Breast epithelium (tissue), 4 donors: ENCODE results near the gene ZNF225. TPM values are rescaled to one million over a fixed set of nuclear protein-coding genes. Genes with fewer than 3 reads are reported as not detected.
"Not testable (repeated sequence)": the region's sequence is repeated elsewhere in the genome, so short reads cannot be mapped to it uniquely, and the experiment has no call there.

Source experiments
- DNase-seq, 2 donors: peaks; one replicate each; pipeline ENCODE4 v3.0.0-alpha.2; 2019; ENCODE audit warnings: low spot score in 2 of 2
- H3K27ac ChIP-seq, 2 donors: fragments of 200-600 bp; sonication (generic) in 1 of 2; one replicate each; pipeline ENCODE4 v1.5.1; 2016 to 2019; ENCODE audit warnings: mild to moderate bottlenecking in 1 of 2
- H3K27me3 ChIP-seq, 2 donors: fragments of 200-600 bp; sonication (generic) in 1 of 2; one replicate each; pipeline versions ENCODE4 v1.5.1 to v1.6.0; 2017 to 2019; ENCODE audit warnings: control low read depth in 1 of 2, mild to moderate bottlenecking in 1 of 2
- H3K36me3 ChIP-seq: fragments of 200-600 bp; one replicate; pipeline ENCODE4 v1.5.1; 2019
- H3K4me1 ChIP-seq, 2 donors: fragments of 200-600 bp; sonication (generic); one replicate each; pipeline ENCODE4 v1.5.1; 2016 to 2019; ENCODE audit warnings: control low read depth in 1 of 2
- H3K4me3 ChIP-seq, 3 donors: fragments of 200-600 bp; sonication (generic); 1 replicate in 2 of 3; 2 replicates in 1 of 3; pipeline ENCODE4 v1.5.1; 2016 to 2019; ENCODE audit warnings: mild to moderate bottlenecking in 3 of 3, moderate library complexity in 2 of 3
- H3K9me3 ChIP-seq, 2 donors: fragments of 200-600 bp; sonication (generic) in 1 of 2; one replicate each; pipeline ENCODE4 v1.5.1; 2016 to 2019; ENCODE audit warnings: control low read depth in 1 of 2
- POLR2A ChIP-seq: fragments of 450-650 bp; IDR thresholded peaks from one replicate; pipeline ENCODE4 v1.6.1; 2016; ENCODE audit warnings: antibody characterized with exemption, mild to moderate bottlenecking, moderate library complexity
- POLR2AphosphoS5 ChIP-seq, 3 donors: sonication (generic); formaldehyde crosslinking; IDR thresholded peaks; one replicate each; pipeline ENCODE4 v1.6.1; 2017; ENCODE audit warnings: antibody characterized with exemption in 3 of 3
- intact Hi-C: fragments of 100-400 bp; cut with DNase I; formaldehyde crosslinking; loops from one replicate; pipeline ENCODE4 v1.15.1; 2023; ENCODE audit warnings: low total_unique reads
- total RNA-seq, 3 donors: library from RNA; depleted of rRNA; stranded (reverse); fragments of >200 nt; gene quantifications; one replicate each; pipeline ENCODE4 v1.1.0, GENCODE V29; 2016
- TF ChIP-seq, protein P1 (sequence below), 3 donors: fragments of 450-650 bp; IDR thresholded peaks; one replicate each; pipeline ENCODE4 v1.5.1; 2016 to 2017; ENCODE audit warnings: antibody characterized with exemption in 3 of 3, mild to moderate bottlenecking in 3 of 3, moderate library complexity in 3 of 3

Gene ZNF225
- total RNA-seq, 3 donors from 2014 or later: 3.4 to 6.6 (median 4.6) TPM

DNA sequence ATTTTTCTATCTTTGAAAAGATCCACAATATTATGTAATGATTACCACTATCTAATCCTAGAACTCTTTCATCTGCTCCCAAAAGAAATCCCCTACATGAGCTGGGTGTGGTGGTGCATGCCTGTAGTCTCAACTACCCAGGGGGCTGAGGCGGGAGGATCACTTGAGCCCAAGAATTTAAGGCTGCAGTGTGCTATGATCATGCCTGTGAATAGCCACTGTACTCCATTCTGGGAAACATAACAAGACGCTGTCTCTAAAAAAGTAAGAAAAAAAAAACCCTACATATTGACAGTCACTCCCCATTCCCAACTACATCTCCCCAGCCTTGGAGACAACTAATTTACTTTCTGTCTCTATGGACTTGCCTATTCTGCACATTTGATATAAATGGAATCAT, 50.6 kb downstream of the ZNF225 start:
- intact Hi-C loops: no loop called here
- Histone ChIP-seq H3K27ac (no peak overlapping the region), H3K27me3 (no peaks in the 10 kb centered on the region), H3K9me3 (peaks cover 51 to 82% of the 10 kb centered on the region in 2 donors), H3K4me1 (no peaks in the 10 kb centered on the region), H3K36me3 (peaks cover 13% of the 10 kb centered on the region), H3K4me3 (no peak overlapping the region)
- TF ChIP-seq POLR2A: no peak
- TF ChIP-seq, protein P1, sequence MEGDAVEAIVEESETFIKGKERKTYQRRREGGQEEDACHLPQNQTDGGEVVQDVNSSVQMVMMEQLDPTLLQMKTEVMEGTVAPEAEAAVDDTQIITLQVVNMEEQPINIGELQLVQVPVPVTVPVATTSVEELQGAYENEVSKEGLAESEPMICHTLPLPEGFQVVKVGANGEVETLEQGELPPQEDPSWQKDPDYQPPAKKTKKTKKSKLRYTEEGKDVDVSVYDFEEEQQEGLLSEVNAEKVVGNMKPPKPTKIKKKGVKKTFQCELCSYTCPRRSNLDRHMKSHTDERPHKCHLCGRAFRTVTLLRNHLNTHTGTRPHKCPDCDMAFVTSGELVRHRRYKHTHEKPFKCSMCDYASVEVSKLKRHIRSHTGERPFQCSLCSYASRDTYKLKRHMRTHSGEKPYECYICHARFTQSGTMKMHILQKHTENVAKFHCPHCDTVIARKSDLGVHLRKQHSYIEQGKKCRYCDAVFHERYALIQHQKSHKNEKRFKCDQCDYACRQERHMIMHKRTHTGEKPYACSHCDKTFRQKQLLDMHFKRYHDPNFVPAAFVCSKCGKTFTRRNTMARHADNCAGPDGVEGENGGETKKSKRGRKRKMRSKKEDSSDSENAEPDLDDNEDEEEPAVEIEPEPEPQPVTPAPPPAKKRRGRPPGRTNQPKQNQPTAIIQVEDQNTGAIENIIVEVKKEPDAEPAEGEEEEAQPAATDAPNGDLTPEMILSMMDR (IDR thresholded peaks at IDR 0.05): no peak
- no peak for TF ChIP-seq POLR2AphosphoS5 (IDR thresholded peaks at IDR 0.05)
- DNase-seq: no peak

DNA sequence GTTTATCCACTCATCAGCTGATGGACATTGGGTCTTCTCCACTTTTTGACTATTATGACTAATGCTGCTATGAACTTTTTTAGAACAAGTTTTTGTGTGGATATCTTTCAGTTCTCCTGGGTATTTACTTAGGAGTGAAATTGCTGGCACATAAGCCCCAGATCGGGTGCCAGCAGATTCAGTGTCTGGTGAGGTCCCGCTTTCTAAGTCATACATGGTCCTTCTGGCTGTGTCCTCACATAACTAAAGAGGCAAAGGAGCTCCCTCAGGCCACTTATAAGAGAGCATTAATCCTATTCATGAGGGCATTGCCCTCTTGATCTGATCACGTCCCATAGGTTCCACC, 51.1 kb downstream of the ZNF225 start:
- Histone ChIP-seq H3K4me3 (peak overlapping the region; percentile 60 to 82 (median 65)), H3K27ac (peak overlapping the region; percentile 91 to 92), H3K27me3 (no peaks in the 10 kb centered on the region), H3K36me3 (peaks cover 13% of the 10 kb centered on the region), H3K4me1 (no peaks in the 10 kb centered on the region), H3K9me3 (peaks cover 46 to 77% of the 10 kb centered on the region in 2 donors)
- intact Hi-C loops: no loop called here
- TF ChIP-seq, protein P1 (IDR thresholded peaks at IDR 0.05): no peak
- TF ChIP-seq POLR2AphosphoS5 (IDR thresholded peaks at IDR 0.05) (no peak), POLR2A (no peak)
- no peak for DNase-seq

DNA sequence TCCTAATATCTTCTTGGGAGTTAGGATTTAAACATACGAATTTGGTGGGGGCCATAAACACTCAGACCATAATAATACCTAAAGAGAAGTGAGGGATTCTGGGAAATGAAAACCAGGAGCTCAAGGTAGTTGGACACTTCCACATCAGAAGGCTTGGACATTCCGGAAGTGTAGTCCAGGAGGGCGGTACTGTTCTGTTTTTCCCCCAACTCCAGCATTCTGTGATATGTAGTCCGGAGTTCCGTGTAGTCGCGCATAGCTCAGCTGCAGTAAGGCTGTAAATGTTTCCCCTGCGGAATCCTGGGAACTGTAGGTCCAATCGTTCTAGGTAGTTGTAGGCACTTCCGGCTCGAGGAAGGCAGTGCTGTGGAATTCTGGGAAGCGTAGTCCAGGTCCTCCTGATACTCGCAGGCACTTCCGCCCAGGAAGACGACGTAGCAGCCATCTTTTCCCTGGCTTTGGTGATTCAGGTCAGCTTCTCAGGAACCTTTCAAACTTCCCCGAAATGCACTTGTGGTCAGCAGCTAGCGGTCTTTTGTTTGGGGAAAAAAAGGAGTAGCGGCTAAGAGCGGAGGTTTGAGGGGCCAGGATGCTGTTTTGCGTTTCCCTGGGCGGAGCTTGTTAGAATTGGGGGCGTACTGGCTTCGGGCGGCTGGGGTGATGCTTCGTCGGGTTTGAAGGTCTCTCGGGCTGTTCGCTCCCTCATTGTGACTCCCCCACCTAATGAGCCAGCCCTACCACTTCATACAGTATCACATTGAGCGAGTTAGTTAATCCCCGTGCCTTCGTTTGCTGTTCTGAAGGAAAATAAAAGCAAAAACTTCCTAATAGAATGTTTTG, 51.7 kb downstream of the ZNF225 start, which contains the start of gene ZNF226:
Gene ZNF226 (plus strand): TSS at position 428 of the 840 bp plus-strand sequence. CDS start 4,981 bp downstream, outside the sequence.
- peaks cover 43 to 77% of the 10 kb centered on the region in 2 donors for H3K9me3 ChIP-seq

DNA sequence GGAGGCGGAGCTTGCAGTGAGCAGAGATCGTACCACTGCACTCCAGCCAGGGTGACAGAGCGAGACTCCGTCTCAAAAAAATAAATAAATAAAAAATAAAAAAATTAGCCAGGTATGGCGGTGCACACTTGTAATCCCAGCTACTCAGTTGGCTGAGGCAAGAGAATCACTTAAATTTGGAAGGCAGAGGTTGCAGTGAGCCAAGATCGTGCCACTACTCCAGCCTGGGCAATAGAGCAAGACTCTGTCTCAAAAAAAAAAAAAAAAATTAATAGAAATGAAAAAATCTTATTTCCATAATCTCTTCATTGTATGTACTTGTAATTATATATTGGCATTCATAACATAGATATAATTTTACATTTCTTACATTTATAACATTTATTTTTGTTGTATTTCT, 57.5 kb downstream of the ZNF225 start:
- H3K4me3 ChIP-seq, H3K27me3 ChIP-seq, H3K27ac ChIP-seq, intact Hi-C loops, H3K4me1 ChIP-seq, DNase-seq: not testable (repeated sequence)
- H3K9me3 ChIP-seq: peaks cover 64 to 90% of the 10 kb centered on the region in 2 donors
- peaks cover 73% of the 10 kb centered on the region for H3K36me3 ChIP-seq

More for the DNA sequence above, 51.7 kb downstream of the ZNF225 start, which contains the start of gene ZNF226:
- Histone ChIP-seq H3K27ac (peak within 1 kb of the TSS; percentile 91 to 92), H3K27me3 (no peaks in the 10 kb centered on the region), H3K4me1 (no peaks in the 10 kb centered on the region), H3K4me3 (peak within 1 kb of the TSS; percentile 60 to 82 (median 65)), H3K36me3 (peaks cover 18% of the 10 kb centered on the region)
- peak; percentile 81 to 94 for DNase-seq
- TF ChIP-seq, protein P1 (IDR thresholded peaks at IDR 0.05): no peak
- TF ChIP-seq POLR2AphosphoS5 (IDR thresholded peaks at IDR 0.05): peak; percentile 74 to 87 (median 85)
- intact Hi-C loops: no loop called here

DNA sequence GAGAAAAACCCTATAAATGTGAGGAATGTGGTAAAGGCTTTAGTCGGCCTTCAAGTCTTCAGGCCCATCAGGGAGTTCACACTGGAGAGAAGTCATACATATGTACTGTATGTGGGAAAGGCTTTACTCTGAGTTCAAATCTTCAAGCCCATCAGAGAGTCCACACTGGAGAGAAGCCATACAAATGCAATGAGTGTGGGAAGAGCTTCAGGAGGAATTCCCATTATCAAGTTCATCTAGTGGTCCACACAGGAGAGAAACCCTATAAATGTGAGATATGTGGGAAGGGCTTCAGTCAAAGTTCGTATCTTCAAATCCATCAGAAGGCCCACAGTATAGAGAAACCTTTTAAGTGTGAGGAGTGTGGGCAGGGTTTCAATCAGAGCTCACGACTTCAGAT, 63.4 kb downstream of the ZNF225 start:
- DNase-seq: no peak
- no peaks in the 10 kb centered on the region for H3K27me3 ChIP-seq
- no peaks in the 10 kb centered on the region for H3K4me1 ChIP-seq
- TF ChIP-seq POLR2AphosphoS5 (IDR thresholded peaks at IDR 0.05) (no peak), POLR2A (no peak)
- TF ChIP-seq, protein P1 (IDR thresholded peaks at IDR 0.05): no peak
- H3K36me3 ChIP-seq: peaks cover 51% of the 10 kb centered on the region
- no peak overlapping the region for H3K27ac ChIP-seq
- H3K9me3 ChIP-seq: peaks cover 86 to 100% of the 10 kb centered on the region in 2 donors
- H3K4me3 ChIP-seq: no peak overlapping the region
- intact Hi-C loops: no loop called here
